OCI-LY7 (cell line): ENCODE measurements around the gene RAB1A. TPM values are rescaled to one million over a fixed set of nuclear protein-coding genes. Genes with fewer than 3 reads are reported as not detected.
"Not testable (repeated sequence)": the region's sequence is repeated elsewhere in the genome, so short reads cannot be mapped to it uniquely, and the experiment has no call there.

Experiments used
- BruUV-seq: library from RNA; stranded (reverse); fragments of 400-500 nt; replicated peaks from 2 replicates; lab custom pipeline; 2021; lab: Mats Ljungman, UMichigan
- CTCF ChIA-PET: fragments of 300-600 bp; sonication (Branson Sonifier 250); formaldehyde crosslinking; loops from one replicate; lab custom pipeline; 2022; ENCODE audit warnings: antibody characterized with exemption; ENCODE audit not compliant: unreplicated experiment; lab: Charles Lee
- POLR2A ChIA-PET: fragments of 300-600 bp; sonication (Branson Sonifier 250); formaldehyde crosslinking; loops from one replicate; lab custom pipeline; 2022; ENCODE audit warnings: antibody characterized with exemption; lab: Charles Lee
- DNase-seq: peaks from one replicate; pipeline ENCODE4 v3.0.0-alpha.2; 2015; ENCODE audit warnings: low spot score
- H2AFZ ChIP-seq: fragments of 200-600 bp; sonication (generic), shearing (Covaris generic); 2 replicates; pipeline ENCODE4 v1.6.1; 2014; ENCODE audit warnings: mild to moderate bottlenecking, antibody characterized with exemption, low read length, moderate library complexity
- H3K27ac ChIP-seq: fragments of 200-600 bp; sonication (generic); 2 replicates; pipeline ENCODE4 v1.5.1; 2014; ENCODE audit warnings: mixed run types, low read depth, mild to moderate bottlenecking, moderate library complexity, low read length, inconsistent platforms; ENCODE audit not compliant: poor library complexity, severe bottlenecking
- H3K36me3 ChIP-seq: fragments of 200-600 bp; sonication (generic); 2 replicates; pipeline ENCODE4 v1.6.1; 2014; ENCODE audit warnings: mild to moderate bottlenecking, antibody characterized with exemption, low read length, moderate library complexity, mixed read lengths; ENCODE audit not compliant: insufficient read depth
- H3K4me1 ChIP-seq: fragments of 200-600 bp; sonication (generic); 2 replicates; pipeline ENCODE4 v1.5.1; 2014; ENCODE audit warnings: mild to moderate bottlenecking, low read length; ENCODE audit not compliant: insufficient read depth, poor library complexity, severe bottlenecking
- H3K4me2 ChIP-seq: fragments of 200-600 bp; sonication (generic); 2 replicates; pipeline ENCODE4 v1.6.1; 2014; ENCODE audit warnings: mild to moderate bottlenecking, low read length
- H3K4me3 ChIP-seq: fragments of 200-600 bp; sonication (generic); 2 replicates; pipeline ENCODE4 v1.5.1; 2014; ENCODE audit warnings: mild to moderate bottlenecking, low read depth, low read length; ENCODE audit not compliant: poor library complexity, severe bottlenecking
- H3K79me2 ChIP-seq: fragments of 200-600 bp; sonication (generic); 2 replicates; pipeline ENCODE4 v1.6.1; 2016; ENCODE audit warnings: low read depth, mild to moderate bottlenecking, low read length, moderate library complexity, mixed read lengths; ENCODE audit not compliant: insufficient read depth
- H3K9me2 ChIP-seq: fragments of 200-600 bp; sonication (generic); 2 replicates; pipeline ENCODE4 v1.6.1; 2016; ENCODE audit warnings: mild to moderate bottlenecking, low read length, mixed read lengths; ENCODE audit not compliant: insufficient read depth
- H3K9me3 ChIP-seq: fragments of 200-600 bp; sonication (generic); 2 replicates; pipeline ENCODE4 v1.6.1; 2014; ENCODE audit warnings: mild to moderate bottlenecking, mixed run types, low read length, mixed read lengths
- H4K20me1 ChIP-seq: fragments of 200-600 bp; sonication (generic); 2 replicates; pipeline ENCODE4 v1.6.1; 2014; ENCODE audit warnings: mild to moderate bottlenecking, antibody characterized with exemption, low read length, moderate library complexity, mixed read lengths; ENCODE audit not compliant: insufficient read depth
- EZH2phosphoT487 ChIP-seq: fragments of 200-600 bp; sonication (generic); IDR thresholded peaks from 2 replicates; pipeline ENCODE4 v1.6.1; 2018; ENCODE audit warnings: low read depth, borderline replicate concordance, mild to moderate bottlenecking, mixed run types, antibody characterized with exemption, low read length, moderate library complexity, mixed read lengths
- intact Hi-C: fragments of 100-400 bp; cut with micrococcal nuclease; formaldehyde crosslinking; loops from one replicate; pipeline ENCODE4 v1.10.0; 2022; ENCODE audit not compliant: unreplicated experiment
- total RNA-seq, 2 experiments: library from RNA; depleted of rRNA in 1 of 2; stranded (reverse); fragments of >200 nt in 1 of 2; shearing (Covaris generic) in 1 of 2; gene quantifications; 2 replicates each; pipeline ENCODE4 v1.2.3, GENCODE V29; 2014 to 2022
- TF ChIP-seq, protein P1 (sequence below): fragments of 200-600 bp; sonication (generic); conservative IDR thresholded peaks from 2 replicates; pipeline ENCODE4 v1.5.1; 2014; ENCODE audit warnings: mild to moderate bottlenecking, antibody characterized with exemption, low read length, moderate library complexity, mixed read lengths

The RAB1A gene
- total RNA-seq, 2 experiments from 2014 or later, result 39.7 to 75.4 TPM

- H3K36me3 ChIP-seq, result no peaks in the 10 kb centered on the region
- no peaks in the 10 kb centered on the region for H3K9me3 ChIP-seq
- H3K4me2 ChIP-seq, result no peak overlapping the region
- intact Hi-C loops, result no loop called here
- no peak overlapping the region for H3K4me3 ChIP-seq
- no peaks in the 10 kb centered on the region for H3K79me2 ChIP-seq
- DNase-seq, result no peak
- no TSS peak for BruUV-seq
- peaks cover 50% of the 10 kb centered on the region for H3K4me1 ChIP-seq
- no peak for TF ChIP-seq EZH2phosphoT487
- TF ChIP-seq, protein P1, sequence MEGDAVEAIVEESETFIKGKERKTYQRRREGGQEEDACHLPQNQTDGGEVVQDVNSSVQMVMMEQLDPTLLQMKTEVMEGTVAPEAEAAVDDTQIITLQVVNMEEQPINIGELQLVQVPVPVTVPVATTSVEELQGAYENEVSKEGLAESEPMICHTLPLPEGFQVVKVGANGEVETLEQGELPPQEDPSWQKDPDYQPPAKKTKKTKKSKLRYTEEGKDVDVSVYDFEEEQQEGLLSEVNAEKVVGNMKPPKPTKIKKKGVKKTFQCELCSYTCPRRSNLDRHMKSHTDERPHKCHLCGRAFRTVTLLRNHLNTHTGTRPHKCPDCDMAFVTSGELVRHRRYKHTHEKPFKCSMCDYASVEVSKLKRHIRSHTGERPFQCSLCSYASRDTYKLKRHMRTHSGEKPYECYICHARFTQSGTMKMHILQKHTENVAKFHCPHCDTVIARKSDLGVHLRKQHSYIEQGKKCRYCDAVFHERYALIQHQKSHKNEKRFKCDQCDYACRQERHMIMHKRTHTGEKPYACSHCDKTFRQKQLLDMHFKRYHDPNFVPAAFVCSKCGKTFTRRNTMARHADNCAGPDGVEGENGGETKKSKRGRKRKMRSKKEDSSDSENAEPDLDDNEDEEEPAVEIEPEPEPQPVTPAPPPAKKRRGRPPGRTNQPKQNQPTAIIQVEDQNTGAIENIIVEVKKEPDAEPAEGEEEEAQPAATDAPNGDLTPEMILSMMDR, result no peak
- H4K20me1 ChIP-seq, result no peaks in the 10 kb centered on the region
- ChIA-PET CTCF (no interaction called here), POLR2A (interaction anchor here (0.7 to 1.0 kb wide), 4 partner anchors 25 to 234 kb away, joined by 3 to 4 read pairs (median 4); partner anchors contain the start of gene RAB1A)
- no peak overlapping the region for H3K27ac ChIP-seq
- H2AFZ ChIP-seq, result no peak overlapping the region
- no peaks in the 10 kb centered on the region for H3K9me2 ChIP-seq
These were observed 28.7 kb upstream of the RAB1A start for GRCh38 chr2:65158557-65158956.

DNA sequence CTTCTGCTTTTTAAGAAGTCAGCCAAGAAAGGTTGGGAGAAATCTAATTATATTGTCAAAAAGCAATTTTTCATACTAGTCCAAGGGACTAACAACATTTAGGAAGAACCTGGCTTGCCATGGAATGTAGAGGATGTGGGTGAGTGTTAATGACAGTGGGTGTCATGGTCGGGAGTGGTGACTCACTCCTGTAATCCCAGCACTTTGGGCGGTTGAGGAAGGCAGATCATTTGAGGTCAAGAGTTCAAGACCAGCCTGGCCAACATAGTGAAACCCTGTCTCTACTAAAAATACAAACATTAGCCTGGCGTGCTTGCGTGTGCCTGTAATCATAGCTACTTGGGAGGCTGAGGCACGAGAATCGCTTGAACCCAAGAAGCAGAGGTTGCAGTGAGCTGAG lies 27.9 kb upstream of the RAB1A start:
- H3K4me2 ChIP-seq, H3K9me2 ChIP-seq, DNase-seq, BruUV-seq, H3K4me3 ChIP-seq, H3K79me2 ChIP-seq, H3K27ac ChIP-seq, CTCF ChIA-PET, H4K20me1 ChIP-seq, H3K36me3 ChIP-seq, H3K9me3 ChIP-seq, intact Hi-C loops, H2AFZ ChIP-seq: not testable (repeated sequence)
- POLR2A ChIA-PET, result interaction anchor here (0.6 to 1.0 kb wide), 5 partner anchors 14 to 99 kb away, joined by 3 to 8 read pairs (median 4); partner anchors contain the start of gene RAB1A
- peaks cover 43% of the 10 kb centered on the region for H3K4me1 ChIP-seq

- H3K79me2 ChIP-seq, result no peaks in the 10 kb centered on the region
- CTCF ChIA-PET, result no interaction called here
These were observed 26.1 kb upstream of the RAB1A start for GRCh38 chr2:65156041-65156440.

More at GRCh38 chr2:65156041-65156440, 26.1 kb upstream of the RAB1A start:
- no peak overlapping the region for H3K4me3 ChIP-seq
- no peak for DNase-seq
- H3K4me2 ChIP-seq, result no peak overlapping the region
- POLR2A ChIA-PET, result interaction anchor here (0.9 to 3.4 kb wide), 4 partner anchors 13 to 88 kb away, joined by 3 to 13 read pairs (median 4); no protein-coding TSS in a partner anchor
- TF ChIP-seq, protein P1, result no peak
- no peak for TF ChIP-seq EZH2phosphoT487
- H3K9me3 ChIP-seq, result no peaks in the 10 kb centered on the region
- H3K36me3 ChIP-seq, result no peaks in the 10 kb centered on the region
- H3K9me2 ChIP-seq, result no peaks in the 10 kb centered on the region
- peaks cover 29% of the 10 kb centered on the region for H3K4me1 ChIP-seq
- intact Hi-C loops, result no loop called here
- H4K20me1 ChIP-seq, result no peaks in the 10 kb centered on the region
- no peak overlapping the region for H3K27ac ChIP-seq
- no TSS peak for BruUV-seq
- no peak overlapping the region for H2AFZ ChIP-seq
